HG03097 (cell line): ENCODE results near the gene DENND4B.
"Not testable (repeated sequence)": the region's sequence is repeated elsewhere in the genome, so short reads cannot be mapped to it uniquely, and the experiment has no call there.

Source experiments
- ATAC-seq: cut with Tn5 transposase; IDR thresholded peaks from one replicate; pipeline ENCODE4 v1.9.1; 2021; ENCODE audit not compliant: unreplicated experiment, low FRiP score

Gene DENND4B

DNA sequence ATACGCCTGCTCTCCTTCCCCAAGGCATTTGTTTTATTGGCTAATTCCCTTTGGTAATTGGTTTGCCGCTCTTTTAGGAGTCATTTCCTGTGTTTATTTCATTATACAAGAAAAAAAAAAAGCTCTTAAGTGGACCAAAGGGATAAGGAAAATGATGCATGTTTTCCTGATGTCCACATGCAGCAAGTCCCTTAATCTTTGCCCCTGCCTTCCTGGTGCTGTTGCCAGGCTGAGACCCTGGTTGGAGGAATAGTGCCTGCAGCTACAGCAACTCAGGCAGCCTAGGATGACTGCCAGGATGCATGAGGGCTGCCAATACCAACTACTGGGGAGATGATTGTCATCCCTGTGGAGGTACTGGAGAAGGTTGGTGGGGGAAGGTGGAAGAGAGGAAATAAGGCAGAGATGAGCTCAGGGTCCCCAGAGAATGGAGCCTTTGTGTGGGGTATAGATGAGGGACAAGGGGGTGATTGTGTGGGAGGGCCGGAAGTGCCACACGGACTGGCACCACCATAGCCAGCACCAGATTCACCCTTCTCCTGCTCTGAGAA is 17.7 kb downstream of the DENND4B start:
- no peak for ATAC-seq

DNA sequence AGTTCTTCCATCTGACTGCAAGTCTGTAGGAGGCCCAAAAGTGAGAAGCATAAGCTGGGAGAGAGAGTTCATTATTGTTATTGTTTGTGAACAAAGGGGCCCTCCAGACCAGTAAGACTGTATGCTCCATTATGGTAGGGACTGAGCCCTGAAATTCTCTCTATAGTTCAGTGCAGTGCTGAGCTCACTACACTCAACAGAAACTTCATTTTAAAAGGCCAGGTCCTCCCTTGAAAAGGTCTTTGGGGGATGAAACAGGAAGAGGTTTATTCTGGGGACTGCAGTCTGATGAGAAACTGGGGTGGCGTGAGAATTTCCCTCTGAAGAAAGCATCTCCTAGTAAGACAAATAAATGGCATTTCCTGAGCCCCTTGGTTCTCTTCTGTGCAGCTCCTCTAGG is 18.3 kb downstream of the DENND4B start:
- no peak for ATAC-seq

GRCh38 chr1:153926405-153926804 is 20.1 kb downstream of the DENND4B start:
- no peak for ATAC-seq

DNA sequence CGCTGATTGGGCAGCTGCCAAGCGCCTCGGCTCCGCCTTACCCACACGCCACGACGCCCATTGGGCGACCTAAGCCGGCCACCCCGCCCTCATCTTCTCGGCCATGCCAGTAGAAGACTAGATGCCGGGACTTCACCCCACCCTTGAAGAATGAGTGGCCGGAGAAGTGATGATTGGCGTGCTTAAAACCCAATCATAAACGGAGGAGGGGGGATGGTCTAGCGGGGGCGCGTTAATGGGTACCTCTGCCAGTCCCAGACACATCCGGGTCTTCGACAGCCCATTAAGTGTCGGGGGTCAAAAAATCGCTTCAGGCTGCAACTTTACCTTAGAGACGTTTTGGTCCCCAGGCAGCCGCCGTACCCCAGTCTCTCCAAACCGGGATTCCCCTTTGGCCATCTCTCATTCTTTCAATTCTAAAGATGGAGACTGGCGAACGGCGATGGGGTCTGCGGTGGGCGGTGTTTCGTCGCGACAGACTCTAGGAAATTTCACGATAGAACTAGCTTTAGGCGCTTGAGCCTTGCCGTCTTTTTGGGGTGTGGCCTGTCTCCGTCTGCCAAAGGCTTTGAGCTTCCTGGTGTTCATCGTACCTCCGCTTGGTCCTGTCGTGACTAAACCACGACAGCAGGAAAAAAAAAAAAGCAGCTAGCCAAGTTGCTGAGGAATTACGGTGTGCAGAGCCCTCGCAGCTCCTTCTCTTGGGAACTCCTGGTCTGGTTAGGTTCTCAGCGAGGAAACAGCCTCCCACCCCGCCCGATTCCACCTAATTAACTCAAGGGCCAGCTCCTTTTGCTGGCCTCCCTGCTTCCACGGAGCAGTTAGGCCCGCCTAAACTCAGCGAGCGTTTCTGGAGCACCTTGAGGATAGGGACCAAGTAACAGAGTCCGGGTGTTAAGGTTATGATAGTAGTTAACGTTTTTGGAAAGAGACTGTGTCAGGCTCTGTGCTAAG is 23.3 kb downstream of the DENND4B start, which contains the start of gene GATAD2B:
Gene GATAD2B, minus strand, starts transcription at position 1 of the 954 bp plus-strand sequence. CDS start 94,625 bp downstream, outside the sequence.
- ATAC-seq, result peak; percentile 91

GRCh38 chr1:153922076-153922971 is 24.2 kb downstream of the DENND4B start:
- ATAC-seq, result peak; percentile 22

- ATAC-seq, result no peak
These were observed 24.8 kb downstream of the DENND4B start for GRCh38 chr1:153921803-153922075.

- no peak for ATAC-seq
These were observed 25.3 kb downstream of the DENND4B start for GRCh38 chr1:153921080-153921802.

- no peak for ATAC-seq
These were observed 26.4 kb downstream of the DENND4B start for GRCh38 chr1:153919876-153920852.

DNA sequence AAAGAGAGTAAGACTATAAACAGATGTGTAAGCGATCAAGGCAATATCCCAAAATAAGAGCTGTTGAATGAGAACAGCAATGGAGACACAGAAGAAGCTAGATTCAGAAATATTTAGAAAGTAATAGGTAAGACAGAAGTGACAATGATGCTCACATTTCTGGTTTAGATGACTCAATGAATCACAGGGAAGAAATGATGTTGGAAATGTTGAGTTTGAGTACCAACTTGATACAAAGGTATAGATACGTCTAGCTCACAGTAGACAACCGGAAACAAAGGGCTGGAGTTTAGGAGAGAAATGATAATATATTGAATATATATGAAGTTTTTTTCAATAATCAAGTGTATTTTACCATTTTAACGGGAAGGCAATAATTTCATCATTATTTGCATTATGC is 30.2 kb downstream of the DENND4B start:
- no peak for ATAC-seq

DNA sequence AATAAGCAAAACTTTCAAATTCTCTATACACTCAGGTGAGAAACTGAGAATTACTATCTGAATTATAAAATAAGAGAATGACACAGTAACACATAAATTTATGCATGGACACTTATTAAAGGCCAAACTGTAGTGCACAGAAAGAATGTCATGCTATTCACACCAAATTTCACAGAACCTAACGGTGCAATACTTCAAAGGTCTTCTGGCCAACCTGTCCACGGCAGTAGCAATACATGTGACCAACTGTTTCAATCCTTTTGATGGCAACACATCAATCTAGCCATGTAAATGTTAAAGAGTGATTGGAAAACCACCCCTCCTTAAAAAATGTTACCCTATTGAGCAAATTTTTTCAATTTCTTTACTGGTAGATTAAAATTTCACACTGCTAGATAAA is 34.2 kb downstream of the DENND4B start:
- ATAC-seq, result no peak

DNA sequence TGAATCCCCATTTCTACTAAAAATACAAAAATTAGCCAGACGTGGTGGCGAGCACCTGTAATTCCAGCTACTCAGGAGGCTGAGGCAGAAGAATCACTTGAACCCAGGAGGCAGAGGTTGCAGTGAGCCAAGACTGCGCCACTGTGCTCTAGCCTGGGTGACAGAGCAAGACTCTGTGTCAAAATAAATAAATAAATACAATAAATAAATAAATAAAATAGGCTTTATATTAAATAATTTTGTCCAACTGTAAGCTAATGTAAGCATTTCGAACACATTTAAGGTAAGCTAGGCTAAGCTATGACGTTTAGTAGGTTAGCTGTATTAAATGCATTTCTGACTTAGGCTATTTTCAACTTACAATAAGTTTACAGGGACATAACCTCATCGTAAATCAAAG is 36.0 kb downstream of the DENND4B start:
- ATAC-seq, result not testable (repeated sequence)

GRCh38 chr1:153908071-153908470 is 38.4 kb downstream of the DENND4B start:
- no peak for ATAC-seq

- ATAC-seq, result no peak
These were observed 39.4 kb downstream of the DENND4B start for GRCh38 chr1:153907134-153907533.

GRCh38 chr1:153906396-153906795 is 40.1 kb downstream of the DENND4B start:
- no peak for ATAC-seq

GRCh38 chr1:153905908-153906307 is 40.6 kb downstream of the DENND4B start:
- ATAC-seq, result not testable (repeated sequence)

DNA sequence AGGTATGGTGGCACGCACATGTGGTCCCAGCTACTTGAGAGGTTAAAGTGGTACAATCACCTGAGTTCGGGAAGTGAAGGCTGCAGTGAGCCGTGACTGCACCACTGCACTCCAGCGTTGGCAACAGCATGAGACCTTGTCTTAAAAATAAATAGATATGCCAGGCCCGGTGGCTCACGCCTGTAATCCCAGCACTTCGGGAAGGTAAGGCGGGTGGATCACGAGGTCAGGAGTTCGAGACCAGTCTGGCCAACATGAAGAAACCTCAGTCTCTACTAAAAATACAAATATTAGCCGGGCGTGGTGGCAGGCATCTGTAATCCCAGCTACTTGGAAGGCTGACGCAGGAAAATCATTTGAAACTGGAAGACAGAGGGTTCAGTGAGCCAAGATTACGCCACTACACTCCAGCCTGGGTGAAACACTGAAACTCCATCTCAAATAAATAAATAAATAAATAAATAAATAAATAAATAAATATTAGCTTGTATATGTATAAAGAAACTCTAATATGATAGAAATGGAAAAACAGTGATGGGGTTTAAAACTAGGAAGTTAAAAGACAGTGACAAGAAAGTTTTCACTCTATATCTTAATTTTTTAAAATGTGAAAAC is 42.6 kb downstream of the DENND4B start:
- ATAC-seq, result no peak

- ATAC-seq, result no peak
These were observed 47.0 kb downstream of the DENND4B start for GRCh38 chr1:153899509-153899908.

DNA sequence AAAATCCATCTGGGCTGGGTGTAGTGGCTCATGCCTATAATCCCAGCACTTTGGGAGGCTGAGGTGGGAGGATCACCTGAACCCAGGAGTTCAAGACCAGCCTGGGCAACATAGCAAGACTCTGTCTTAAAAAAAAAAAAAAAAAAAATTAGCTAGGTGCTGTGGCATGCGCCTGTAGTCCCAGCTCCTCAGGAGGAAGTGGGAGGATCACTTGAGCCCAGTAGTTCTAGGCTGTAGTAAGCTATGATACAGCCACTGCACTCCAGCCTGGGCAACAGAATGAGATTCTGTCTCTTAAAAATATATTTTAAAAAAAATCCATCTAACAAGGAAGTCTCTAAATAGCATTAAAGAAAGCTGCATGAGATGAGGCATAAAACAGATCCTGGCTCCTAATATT is 50.7 kb downstream of the DENND4B start:
- ATAC-seq, result not testable (repeated sequence)

- not testable (repeated sequence) for ATAC-seq
These were observed 55.5 kb downstream of the DENND4B start for GRCh38 chr1:153891042-153891441.
